Colonic mucosa (tissue), 4 donors: ENCODE data around the gene ORC2. TPM values are rescaled to one million over a fixed set of nuclear protein-coding genes. Genes with fewer than 3 reads are reported as not detected.
"Not testable (repeated sequence)": the region's sequence is repeated elsewhere in the genome, so short reads cannot be mapped to it uniquely, and the experiment has no call there.

Experiments
- DNase-seq: peaks from one replicate; pipeline ENCODE4 v3.0.0-alpha.2; 2020
- H3K27ac ChIP-seq: fragments of 200-600 bp; one replicate; pipeline ENCODE4 v1.8.0; 2021
- H3K27me3 ChIP-seq: fragments of 200-600 bp; one replicate; pipeline ENCODE4 v1.8.0; 2021
- H3K36me3 ChIP-seq: fragments of 200-600 bp; one replicate; pipeline ENCODE4 v1.8.0; 2021
- H3K4me1 ChIP-seq: fragments of 200-600 bp; one replicate; pipeline ENCODE4 v1.8.0; 2021; ENCODE audit warnings: mild to moderate bottlenecking
- H3K4me3 ChIP-seq: fragments of 200-600 bp; one replicate; pipeline ENCODE4 v1.8.0; 2021
- H3K9ac ChIP-seq, 2 donors: one replicate each; pipeline ENCODE4 v1.7.0; 2013; ENCODE audit warnings: control low read depth in 2 of 2, low read depth in 2 of 2, low read length in 2 of 2
- H3K9me3 ChIP-seq: fragments of 200-600 bp; one replicate; pipeline ENCODE4 v1.8.0; 2021
- CTCF ChIP-seq: fragments of 200-600 bp; IDR thresholded peaks from one replicate; pipeline ENCODE4 v1.8.0; 2022; ENCODE audit warnings: antibody characterized with exemption, mild to moderate bottlenecking
- intact Hi-C: fragments of 100-400 bp; cut with DNase I; formaldehyde crosslinking; loops from one replicate; pipeline ENCODE4 v1.14.1; 2022
- total RNA-seq, 2 donors: library from RNA; stranded (reverse); fragmentation: NEBNext Ultra II Directional in 1 of 2; extraction: Animal tissue kit (Norgen Biotek cat#: 25700) in 1 of 2; gene quantifications; one replicate each; pipeline ENCODE4 v1.2.1, GENCODE V29; 2021
- donor health status: healthy.
- donor health status: DM: no; HTN: no; CAD: no.
- donor health status: DM: no; HTN: no; CAD: no.

ORC2 gene
- total RNA-seq, 2 donors from 2014 or later, result 36.4 to 39.0 TPM

- TF ChIP-seq CTCF, result no peak
- Histone ChIP-seq H3K27me3 (no peaks in the 10 kb centered on the region), H3K36me3 (no peaks in the 10 kb centered on the region)
Observed at GRCh38 chr2:200909958-200910357, 53.5 kb downstream of the ORC2 start.

DNA sequence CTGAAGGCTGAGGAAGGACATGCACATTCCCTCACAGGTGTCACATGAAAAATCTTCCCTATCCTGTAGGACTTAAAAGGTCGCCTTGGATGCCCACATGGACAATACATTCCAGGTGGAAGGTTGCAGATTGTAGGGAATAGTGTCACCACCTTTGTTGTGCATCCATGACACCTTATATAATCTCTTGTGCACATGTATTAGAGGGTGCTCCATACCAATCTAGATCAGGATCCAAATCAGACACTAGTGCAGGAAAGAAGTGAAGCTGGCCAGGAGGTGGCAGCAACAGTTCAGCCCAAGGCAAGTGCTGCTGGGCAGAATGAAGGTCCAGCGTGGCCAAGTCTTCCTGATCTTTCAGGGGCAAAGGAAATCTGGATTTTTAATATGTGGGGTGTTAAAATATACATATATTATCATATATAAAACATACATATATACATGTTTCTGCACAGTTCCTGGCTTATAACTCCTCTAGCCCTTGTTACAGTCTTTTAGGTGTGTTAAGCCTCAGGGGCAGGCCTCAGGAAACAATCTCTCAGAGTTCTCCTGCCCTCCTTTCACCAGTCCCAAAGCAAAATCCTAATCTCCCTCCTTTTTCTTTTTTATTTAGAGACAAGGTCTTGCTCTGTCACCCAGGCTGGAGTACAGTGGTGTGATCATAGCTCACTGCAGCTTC, 57.7 kb downstream of the ORC2 start:
- no peaks in the 10 kb centered on the region for H3K36me3 ChIP-seq
- H3K4me3 ChIP-seq, result no peak overlapping the region
- no peaks in the 10 kb centered on the region for H3K9me3 ChIP-seq
- no peaks in the 10 kb centered on the region for H3K4me1 ChIP-seq
- no peaks in the 10 kb centered on the region for H3K27me3 ChIP-seq
- DNase-seq, result peak; percentile 81
- intact Hi-C loops, result loop anchor here (5.0 kb wide), 2 partner anchors 52 to 257 kb away; no protein-coding TSS in a partner anchor
- H3K9ac ChIP-seq, result no peak overlapping the region
- peak; percentile 57 for TF ChIP-seq CTCF
- H3K27ac ChIP-seq, result no peak overlapping the region

More at GRCh38 chr2:200909958-200910357, 53.5 kb downstream of the ORC2 start:
- Histone ChIP-seq H3K4me1 (no peaks in the 10 kb centered on the region), H3K4me3 (no peak overlapping the region), H3K9me3 (no peaks in the 10 kb centered on the region), H3K27ac (no peak overlapping the region), H3K9ac (no peak overlapping the region)
- intact Hi-C loops, result loop anchor here (5.0 kb wide), 2 partner anchors 47 to 252 kb away; no protein-coding TSS in a partner anchor
- DNase-seq, result no peak

DNA sequence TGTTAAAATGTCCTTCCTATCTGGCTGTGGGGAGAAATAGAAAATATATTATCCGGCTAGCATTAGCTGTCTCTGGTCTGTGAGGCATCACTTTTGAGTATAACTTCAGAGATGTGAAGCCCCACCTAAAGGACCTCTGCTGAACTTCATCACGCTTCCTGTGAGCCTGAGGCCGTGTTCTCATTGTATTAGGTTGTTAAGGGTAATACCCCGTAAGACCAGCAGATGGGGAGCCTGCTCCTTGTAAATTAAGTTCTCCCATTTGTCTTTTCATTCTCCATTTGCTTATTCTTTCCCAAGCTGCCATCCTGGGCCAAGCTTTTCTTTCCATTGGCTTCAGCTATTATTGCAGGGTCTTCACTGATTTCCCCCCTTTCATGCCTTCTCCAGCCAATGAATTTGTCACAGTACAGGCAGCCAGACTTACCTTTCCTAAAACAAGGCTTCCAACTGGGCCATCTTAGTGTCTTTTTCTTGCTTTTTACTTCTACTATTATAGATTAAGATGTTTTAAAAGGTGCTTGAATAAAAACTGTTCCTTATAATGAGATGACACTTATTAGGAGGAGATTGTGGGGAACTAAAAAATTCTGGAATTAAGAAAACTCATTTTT, 61.9 kb downstream of the ORC2 start:
- no peak overlapping the region for H3K27ac ChIP-seq
- peak; percentile 80 for TF ChIP-seq CTCF
- H3K4me1 ChIP-seq, result no peaks in the 10 kb centered on the region
- DNase-seq, result peak; percentile 71
- no peak overlapping the region for H3K9ac ChIP-seq
- no peak overlapping the region for H3K4me3 ChIP-seq
- intact Hi-C loops, result loop anchor here (5.0 kb wide), 2 partner anchors 166 to 276 kb away; no protein-coding TSS in a partner anchor
- no peaks in the 10 kb centered on the region for H3K36me3 ChIP-seq
- H3K27me3 ChIP-seq, result no peaks in the 10 kb centered on the region
- no peaks in the 10 kb centered on the region for H3K9me3 ChIP-seq

- Histone ChIP-seq H3K4me3 (no peak overlapping the region), H3K36me3 (no peaks in the 10 kb centered on the region), H3K27ac (no peak overlapping the region), H3K9ac (no peak overlapping the region), H3K27me3 (no peaks in the 10 kb centered on the region), H3K9me3 (no peaks in the 10 kb centered on the region), H3K4me1 (no peaks in the 10 kb centered on the region)
- DNase-seq, result no peak
- intact Hi-C loops, result no loop called here
- TF ChIP-seq CTCF, result no peak
Observed at GRCh38 chr2:200899482-200899881, 64.0 kb downstream of the ORC2 start.

- peaks cover 3% of the 10 kb centered on the region for H3K4me1 ChIP-seq
- H3K27me3 ChIP-seq, result no peaks in the 10 kb centered on the region
- intact Hi-C loops, result no loop called here
- H3K9me3 ChIP-seq, result no peaks in the 10 kb centered on the region
- H3K36me3 ChIP-seq, result peaks cover 4% of the 10 kb centered on the region
- peak within 1 kb of the TSS; percentile 99 for H3K27ac ChIP-seq
- peak within 1 kb of the TSS; percentile 76 to 93 for H3K9ac ChIP-seq
- TF ChIP-seq CTCF, result no peak
- peak within 1 kb of the TSS; percentile 70 for H3K4me3 ChIP-seq
- DNase-seq, result peak; percentile 98
Observed at GRCh38 chr2:200888704-200889625, 74.5 kb downstream of the ORC2 start, which contains the start of the genes NIF3L1 and PPIL3. Gene NIF3L1 (plus strand): TSS chr2:200889371. CDS start chr2:200891944, 2,573 bp downstream. Gene PPIL3 (minus strand): TSS chr2:200889077. CDS start chr2:200887615, 1,462 bp downstream.

GRCh38 chr2:200881715-200882249, 81.7 kb downstream of the ORC2 start:
- intact Hi-C loops, H3K9me3 ChIP-seq, H3K36me3 ChIP-seq, DNase-seq, H3K4me3 ChIP-seq, H3K9ac ChIP-seq, H3K27ac ChIP-seq, H3K4me1 ChIP-seq, H3K27me3 ChIP-seq: not testable (repeated sequence)
